ENCODE data around the gene SETD7. TPM values are rescaled to one million over a fixed set of nuclear protein-coding genes. Genes with fewer than 3 reads are reported as not detected.
"Not testable (repeated sequence)": the region's sequence is repeated elsewhere in the genome, so short reads cannot be mapped to it uniquely, and the experiment has no call there.

SETD7 gene
- total RNA-seq, 2 donors from 2014 or later: 69.0 to 75.4 TPM

GRCh38 chr4:139488442-139488841, 67.6 kb downstream of the SETD7 start:
- intact Hi-C loops (cut with DNase I): no loop called here
- no peak for DNase-seq (ENCODE audit: low spot score)

- no peak for DNase-seq (ENCODE audit: low spot score)
- intact Hi-C loops (cut with DNase I): no loop called here
These were observed 71.2 kb downstream of the SETD7 start for GRCh38 chr4:139484783-139485311.

- no peak for DNase-seq (ENCODE audit: low spot score)
- intact Hi-C loops (cut with DNase I): no loop called here
These were observed 73.0 kb downstream of the SETD7 start for GRCh38 chr4:139483000-139483399.

- no peak for DNase-seq (ENCODE audit: low spot score)
- intact Hi-C loops (cut with DNase I): no loop called here
These were observed 74.6 kb downstream of the SETD7 start for GRCh38 chr4:139481465-139481864.

GRCh38 chr4:139476363-139476762, 79.7 kb downstream of the SETD7 start:
- no peak for DNase-seq (ENCODE audit: low spot score)
- intact Hi-C loops (cut with DNase I): no loop called here

GRCh38 chr4:139472852-139473251, 83.2 kb downstream of the SETD7 start:
- intact Hi-C loops (cut with DNase I): no loop called here

GRCh38 chr4:139470997-139471665, 84.9 kb downstream of the SETD7 start:
- DNase-seq (ENCODE audit: low spot score): no peak
- intact Hi-C loops (cut with DNase I): no loop called here

More at GRCh38 chr4:139472852-139473251, 83.2 kb downstream of the SETD7 start:
- no peak for DNase-seq (ENCODE audit: low spot score)

GRCh38 chr4:139470295-139470694, 85.7 kb downstream of the SETD7 start:
- intact Hi-C loops (cut with DNase I): no loop called here
- DNase-seq (ENCODE audit: low spot score): no peak

GRCh38 chr4:139469869-139470268, 86.2 kb downstream of the SETD7 start:
- no peak for DNase-seq (ENCODE audit: low spot score)
- intact Hi-C loops (cut with DNase I): no loop called here

GRCh38 chr4:139469216-139469615, 86.8 kb downstream of the SETD7 start:
- no peak for DNase-seq (ENCODE audit: low spot score)
- intact Hi-C loops (cut with DNase I): no loop called here

- intact Hi-C loops (cut with DNase I); DNase-seq (ENCODE audit: low spot score): not testable (repeated sequence)
These were observed 87.3 kb downstream of the SETD7 start for GRCh38 chr4:139468756-139469155.

- DNase-seq (ENCODE audit: low spot score): no peak
- intact Hi-C loops (cut with DNase I): no loop called here
These were observed 90.1 kb downstream of the SETD7 start for GRCh38 chr4:139465922-139466321.

- DNase-seq (ENCODE audit: low spot score); intact Hi-C loops (cut with DNase I): not testable (repeated sequence)
These were observed 91.5 kb downstream of the SETD7 start for GRCh38 chr4:139464512-139464911.

- no peak for DNase-seq (ENCODE audit: low spot score)
- intact Hi-C loops (cut with DNase I): no loop called here
These were observed 94.9 kb downstream of the SETD7 start for GRCh38 chr4:139461022-139461628.

- intact Hi-C loops (cut with DNase I): no loop called here
- no peak for DNase-seq (ENCODE audit: low spot score)
These were observed 95.5 kb downstream of the SETD7 start for GRCh38 chr4:139460565-139460964.

GRCh38 chr4:139458999-139459398, 97.0 kb downstream of the SETD7 start:
- intact Hi-C loops (cut with DNase I): no loop called here
- no peak for DNase-seq (ENCODE audit: low spot score)

GRCh38 chr4:139458543-139458942, 97.5 kb downstream of the SETD7 start:
- no peak for DNase-seq (ENCODE audit: low spot score)
- intact Hi-C loops (cut with DNase I): no loop called here

GRCh38 chr4:139457318-139457717, 98.7 kb downstream of the SETD7 start:
- intact Hi-C loops (cut with DNase I): no loop called here

GRCh38 chr4:139455126-139455538, 100.9 kb downstream of the SETD7 start:
- no peak for DNase-seq (ENCODE audit: low spot score)
- intact Hi-C loops (cut with DNase I): no loop called here

More at GRCh38 chr4:139457318-139457717, 98.7 kb downstream of the SETD7 start:
- DNase-seq (ENCODE audit: low spot score): no peak

GRCh38 chr4:139454111-139455045, 101.6 kb downstream of the SETD7 start, which contains the start of gene RAB33B:
RAB33B (plus strand) TSS chr4:139454121; CDS start chr4:139454196, 75 bp downstream.
- peak; percentile 98 for DNase-seq (ENCODE audit: low spot score)
- intact Hi-C loops (cut with DNase I): no loop called here

Measured in posterior vena cava (tissue), 2 donors.